NCI-H1417 (cell line): Measurements from ENCODE around the gene KCNJ18.
"Not testable (repeated sequence)": the region's sequence is repeated elsewhere in the genome, so short reads cannot be mapped to it uniquely, and the experiment has no call there.

Source experiments
- DNase-seq, 3 experiments: peaks; one replicate each; lab custom pipeline; 2025; lab: John Stamatoyannopoulos, UW

KCNJ18 gene

DNA sequence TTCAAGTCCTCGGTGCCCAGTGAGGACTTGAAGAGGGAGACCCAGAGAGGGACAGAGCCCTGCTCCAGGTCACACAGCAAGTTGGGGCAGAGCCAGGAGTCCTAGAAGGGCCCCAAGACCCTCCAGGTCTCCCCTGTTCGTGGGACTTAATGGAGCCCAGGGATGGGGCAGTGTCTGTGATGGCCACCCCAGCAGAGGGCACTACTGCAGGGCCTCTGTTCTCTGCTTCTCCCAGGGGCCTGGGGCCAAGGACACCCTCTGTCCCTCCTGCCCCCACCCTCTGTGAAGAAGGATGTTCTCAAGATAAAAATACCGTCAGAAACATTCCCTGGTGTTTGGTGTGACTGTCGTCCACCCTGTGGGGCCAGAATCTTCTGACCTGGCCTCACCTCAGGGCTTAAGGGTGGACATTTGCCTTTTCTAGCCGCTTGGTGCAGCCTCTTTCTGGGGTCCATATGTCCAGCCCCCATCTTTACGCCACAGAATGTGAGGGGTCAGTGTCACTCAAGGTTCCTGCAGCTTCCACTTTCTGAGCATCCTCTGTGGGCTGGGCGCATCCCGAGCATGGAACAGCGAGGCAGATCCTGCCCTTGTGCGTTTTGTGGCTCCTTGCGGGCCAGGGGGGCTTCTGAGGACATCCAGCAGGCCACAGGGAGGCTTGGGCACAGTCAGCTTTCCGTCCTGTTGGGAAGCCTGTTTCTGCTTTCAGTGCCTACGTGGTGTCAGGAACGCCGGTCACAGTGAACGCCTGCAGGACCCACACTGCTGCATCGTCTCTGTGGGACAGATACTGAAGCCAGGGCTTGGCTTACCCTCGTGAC is at the start of gene KCNJ18:
Gene KCNJ18, plus strand, starts transcription at position 641 of the 821 bp plus-strand sequence. CDS start 10,264 bp downstream, outside the sequence.
- not testable (repeated sequence) for DNase-seq

DNA sequence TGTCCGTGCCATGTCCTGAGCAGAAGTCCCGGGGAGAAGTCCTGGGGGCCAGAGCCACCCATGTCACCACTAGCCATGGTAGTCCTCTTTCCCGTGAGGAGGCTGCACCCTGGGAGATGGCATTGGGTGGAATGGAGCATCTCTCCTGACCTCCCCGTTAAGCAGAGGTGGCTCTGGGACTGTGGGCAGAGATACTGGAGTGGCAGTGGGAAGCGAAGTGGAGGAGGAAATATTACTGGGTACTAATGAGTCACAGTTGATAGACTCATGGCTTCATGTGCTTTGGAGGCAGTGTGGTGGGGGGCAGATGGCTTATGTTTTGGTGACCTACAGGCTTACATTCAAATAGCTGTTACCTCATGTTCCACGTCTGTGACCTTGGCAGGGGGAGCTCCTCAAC is 44.2 kb upstream of the KCNJ18 start:
- not testable (repeated sequence) for DNase-seq

DNA sequence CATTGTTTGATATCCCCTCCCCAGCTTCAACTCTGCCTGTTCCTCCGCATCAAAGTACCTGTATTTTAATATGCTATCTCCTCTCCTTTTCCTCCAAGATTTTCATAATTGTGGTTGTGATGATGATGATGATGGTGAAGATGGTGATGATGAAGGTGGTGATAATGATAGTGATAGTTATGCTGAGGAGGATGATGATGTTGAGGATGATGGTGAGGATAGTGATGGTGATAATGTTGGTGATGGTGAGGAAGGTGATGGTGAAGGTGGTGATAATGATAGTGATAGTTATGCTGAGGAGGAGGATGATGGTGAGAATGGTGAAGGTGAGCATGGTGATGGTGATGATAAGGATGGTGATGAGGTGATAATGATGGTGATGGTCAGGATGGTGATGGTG is 42.3 kb upstream of the KCNJ18 start:
- not testable (repeated sequence) for DNase-seq

DNA sequence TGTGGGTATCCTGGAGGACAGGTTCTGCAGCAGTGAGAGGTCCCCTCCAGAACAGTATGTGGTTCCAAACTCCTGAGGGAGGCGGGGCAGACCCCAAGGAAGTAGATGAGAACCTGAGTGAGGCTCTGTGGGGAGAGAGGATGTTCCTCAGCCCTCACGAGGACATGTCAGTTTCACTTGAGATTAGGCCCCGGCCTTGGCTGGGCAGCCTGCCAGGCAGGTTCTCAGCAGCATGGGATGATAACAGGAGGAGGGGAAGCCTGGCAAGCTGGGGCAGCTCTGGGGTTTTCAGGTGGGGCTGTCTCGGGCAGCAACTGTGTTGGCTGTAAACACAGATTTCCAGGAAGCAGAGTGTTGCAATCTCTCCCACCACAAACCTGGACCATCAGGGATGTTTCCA is 40.3 kb upstream of the KCNJ18 start:
- DNase-seq: not testable (repeated sequence)

DNA sequence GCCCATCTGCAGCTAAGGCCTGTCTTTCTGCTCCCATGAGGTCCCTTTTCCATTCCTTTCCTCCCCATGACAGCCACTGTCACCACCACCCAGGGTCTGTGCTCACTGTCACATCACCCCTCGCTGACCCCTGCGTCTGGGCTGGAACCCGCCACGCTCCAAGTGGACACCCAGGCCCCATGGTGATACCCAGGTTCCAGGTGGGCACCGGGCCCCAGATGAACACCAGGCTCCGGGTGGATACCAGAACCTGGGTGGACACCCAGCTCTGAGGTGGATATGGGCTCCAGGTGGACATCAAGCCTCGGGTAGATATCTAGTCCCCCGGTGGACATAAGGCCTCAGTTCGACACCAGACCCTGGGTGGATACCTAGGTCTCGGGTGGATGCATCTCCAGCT is 39.1 kb upstream of the KCNJ18 start:
- not testable (repeated sequence) for DNase-seq

DNA sequence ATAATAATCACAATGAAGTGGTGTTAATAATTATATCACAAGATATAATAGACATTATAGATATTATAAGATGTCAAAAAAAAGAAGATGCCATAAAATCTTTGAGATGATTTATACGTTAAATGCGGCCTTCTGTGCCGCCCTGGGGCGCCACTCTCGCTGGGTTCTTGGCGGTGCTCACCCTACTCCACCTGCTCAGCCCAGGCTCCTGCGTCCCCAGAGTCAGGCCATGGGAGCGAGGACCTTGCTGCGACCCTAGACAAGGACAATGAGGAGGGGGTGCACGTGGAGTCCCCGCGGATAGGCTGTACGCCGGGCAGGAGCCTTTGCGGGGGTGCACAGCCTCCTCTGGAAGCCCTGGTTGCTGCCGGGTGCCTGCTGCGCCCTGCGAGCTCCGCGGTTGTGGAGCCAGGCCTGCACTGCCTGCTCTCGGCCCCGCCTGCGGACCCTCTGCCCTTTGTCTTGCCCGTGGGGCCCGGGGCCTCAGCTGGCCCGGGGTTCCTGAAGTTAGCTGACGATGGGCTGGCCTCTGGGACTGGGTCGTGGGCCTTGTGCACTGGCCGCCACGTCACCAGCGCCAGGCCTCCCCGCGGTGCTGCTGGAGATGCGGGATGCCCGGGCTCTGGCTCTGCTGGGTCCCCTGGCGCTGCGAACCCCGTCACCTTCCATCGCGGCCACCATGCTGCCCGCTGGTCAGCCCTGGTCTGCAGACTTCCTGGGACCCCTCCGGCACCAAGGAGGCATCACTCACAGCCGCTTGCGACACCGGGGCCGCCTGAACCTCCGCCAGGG is 35.6 kb upstream of the KCNJ18 start:
- DNase-seq: not testable (repeated sequence)

DNA sequence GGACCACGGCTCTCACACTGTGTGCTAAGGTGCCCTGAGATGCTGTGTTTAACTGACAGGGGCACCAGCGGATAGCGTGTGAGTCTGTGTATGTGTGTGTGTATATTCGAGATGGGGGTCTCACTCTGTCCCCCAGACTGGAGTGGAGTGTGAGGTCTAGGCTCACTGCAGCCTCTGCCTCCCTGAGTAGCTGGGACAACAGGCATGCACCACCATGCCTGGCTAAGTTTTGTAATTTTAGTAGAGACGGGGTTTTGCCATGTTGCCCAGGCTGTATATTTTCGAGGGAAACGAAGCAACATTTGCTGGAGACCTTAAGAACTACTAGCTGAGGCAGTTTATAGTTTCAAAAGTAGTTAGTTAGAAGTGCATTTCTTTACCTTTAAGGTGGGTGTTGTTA is 32.7 kb upstream of the KCNJ18 start:
- DNase-seq: not testable (repeated sequence)

DNA sequence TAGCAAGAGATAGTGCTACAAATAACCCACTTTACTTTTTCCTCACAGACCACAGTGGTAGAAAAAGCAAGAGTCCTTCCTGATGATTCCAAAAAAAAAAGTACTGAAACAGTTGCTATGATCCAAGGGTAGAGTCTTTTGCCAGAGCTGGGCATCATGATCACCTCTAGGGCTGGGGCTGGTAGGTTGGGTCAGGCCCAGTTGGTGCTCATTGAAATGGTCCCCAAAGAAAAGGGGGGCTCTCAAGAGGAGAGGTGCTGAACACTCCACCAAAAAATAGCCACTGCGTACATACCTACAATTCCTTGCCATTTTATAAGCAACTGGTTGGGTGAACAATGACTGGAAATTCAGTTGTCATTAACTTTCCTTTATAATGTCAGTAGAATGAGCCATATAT is 30.9 kb upstream of the KCNJ18 start:
- DNase-seq: not testable (repeated sequence)

DNA sequence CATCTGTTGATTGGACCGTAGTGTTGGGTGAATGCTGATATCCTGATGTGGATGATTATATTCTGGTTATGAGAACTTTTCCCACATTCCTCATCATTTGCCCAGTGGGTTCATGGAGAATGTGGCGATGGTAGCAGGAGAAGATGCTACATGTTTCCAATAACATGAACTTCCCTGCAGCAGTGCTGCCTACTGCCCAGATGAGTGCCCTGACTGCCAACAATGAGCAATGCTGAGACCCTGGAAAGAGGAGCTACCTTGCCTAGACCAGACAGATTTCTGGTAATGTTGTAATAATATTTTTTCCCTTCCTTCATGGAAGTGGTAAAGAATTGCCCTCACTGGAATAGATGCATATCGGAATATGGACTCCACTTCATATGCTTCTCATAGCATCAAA is 29.2 kb upstream of the KCNJ18 start:
- not testable (repeated sequence) for DNase-seq

DNA sequence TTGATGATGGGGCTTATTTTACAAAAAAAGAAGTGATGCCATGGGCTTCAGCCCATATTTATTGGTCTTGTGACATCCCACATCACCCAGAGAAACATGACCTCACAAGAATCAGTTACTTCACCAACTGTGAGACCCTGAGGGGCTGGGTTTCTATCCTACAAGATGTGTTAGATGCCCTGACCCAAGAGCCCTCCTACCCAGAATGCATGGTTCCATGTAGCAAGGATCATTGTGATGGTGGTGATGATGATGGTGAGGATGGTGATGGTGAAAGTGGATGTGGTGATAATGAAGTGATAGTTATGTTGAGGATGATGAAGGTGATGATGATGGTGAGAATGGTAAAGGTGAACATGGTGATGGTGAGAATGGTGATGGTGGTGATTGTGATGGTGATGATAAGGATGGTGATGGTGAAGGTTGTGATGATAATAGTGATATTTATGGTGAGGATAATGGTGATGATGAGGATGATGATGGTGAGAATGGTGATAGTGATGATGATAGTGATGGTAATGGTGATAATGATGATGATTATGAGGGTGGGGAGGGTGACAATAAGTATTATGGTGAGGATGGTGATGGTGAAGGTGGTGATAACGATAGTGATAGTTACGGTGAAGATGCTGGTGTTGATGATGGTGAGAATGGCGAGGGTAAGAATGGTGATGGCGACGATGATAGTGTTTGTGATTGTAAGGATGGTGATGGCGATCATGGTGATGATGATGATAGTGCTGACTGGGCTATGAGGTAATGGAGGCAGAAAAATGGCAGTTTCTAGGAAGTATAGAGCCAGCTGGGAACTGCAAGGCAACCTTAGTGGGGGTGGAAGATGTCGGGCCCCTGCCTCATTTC is 28.5 kb upstream of the KCNJ18 start:
- DNase-seq: not testable (repeated sequence)

DNA sequence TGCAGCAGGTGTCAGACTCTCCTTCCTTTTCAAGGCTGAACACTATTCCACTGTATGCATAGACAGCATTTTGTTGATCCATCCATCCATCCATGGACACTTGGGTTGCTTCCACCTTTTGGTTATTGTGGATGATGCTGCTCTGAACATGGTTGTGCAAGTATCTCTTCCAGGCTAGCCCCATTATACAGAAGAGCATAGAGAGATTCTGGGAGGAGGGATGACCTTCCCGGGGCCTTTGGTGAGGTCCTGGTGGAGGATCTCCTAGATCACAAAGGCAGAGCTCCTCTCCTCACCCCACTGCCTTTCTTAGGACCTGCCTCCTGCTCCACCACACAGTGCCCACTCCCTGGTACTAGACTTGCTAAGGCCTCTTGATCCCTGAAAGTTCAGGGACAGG is 27.2 kb upstream of the KCNJ18 start:
- DNase-seq: not testable (repeated sequence)

DNA sequence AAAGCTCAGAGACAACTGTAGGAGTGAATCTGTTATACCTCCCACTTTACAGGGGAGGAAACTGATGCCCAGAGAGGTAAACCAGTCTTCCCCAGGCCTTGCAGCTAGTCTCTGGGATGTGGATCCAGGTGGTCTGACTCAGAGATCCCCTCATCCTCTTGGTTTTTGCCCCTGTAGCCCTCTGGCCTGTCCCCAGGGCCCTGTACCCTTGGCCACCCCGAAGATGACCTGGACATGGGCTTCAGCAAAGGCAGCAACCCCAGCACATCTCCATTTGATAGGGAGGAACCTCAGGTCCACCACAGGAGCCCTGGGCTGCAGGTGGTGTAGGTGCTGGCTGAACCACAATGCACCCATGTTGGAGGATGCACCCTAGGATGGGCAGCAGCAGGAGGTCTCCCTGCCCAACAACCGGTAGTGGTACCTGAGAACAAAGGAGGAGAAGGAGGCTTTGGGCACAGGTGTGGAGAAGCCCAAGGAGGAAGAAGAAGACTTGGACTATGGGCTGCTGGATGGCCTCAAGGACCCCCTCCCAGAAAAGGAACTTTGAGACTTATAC is 26.3 kb upstream of the KCNJ18 start:
- not testable (repeated sequence) for DNase-seq

DNA sequence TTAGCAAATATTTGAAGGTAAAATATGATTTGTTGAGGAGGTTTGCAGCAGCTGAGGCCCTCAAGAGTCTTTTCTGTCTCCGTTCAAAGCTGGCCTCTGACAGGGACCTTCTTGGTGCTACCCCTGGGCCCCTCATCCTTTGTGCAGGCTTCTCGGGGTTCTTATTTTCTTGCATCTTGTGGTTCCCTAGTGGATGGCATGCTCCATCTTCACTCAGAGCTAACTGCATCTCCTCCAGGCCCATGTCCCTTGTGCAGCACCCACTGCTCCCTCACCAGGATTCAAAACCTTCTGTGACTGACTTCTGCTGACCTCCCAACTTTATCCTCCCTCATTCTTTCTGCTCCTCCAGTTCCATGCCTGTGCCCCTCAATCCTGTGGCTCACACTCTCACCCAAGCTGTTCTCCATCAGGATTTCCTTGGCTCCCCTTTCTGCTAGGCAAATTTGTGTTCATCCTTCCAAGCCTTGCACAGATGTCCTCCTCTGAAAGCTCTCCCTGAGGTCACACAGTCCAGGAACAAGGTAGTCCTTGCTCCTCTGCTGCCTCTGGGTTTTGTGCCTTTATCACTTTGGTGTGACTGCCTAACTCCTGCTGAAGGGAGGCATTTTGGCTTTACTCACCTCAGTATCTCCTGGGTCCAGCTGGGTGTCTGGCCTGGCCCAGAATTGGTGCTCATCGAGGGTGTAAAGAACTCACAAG is 25.5 kb upstream of the KCNJ18 start:
- not testable (repeated sequence) for DNase-seq

DNA sequence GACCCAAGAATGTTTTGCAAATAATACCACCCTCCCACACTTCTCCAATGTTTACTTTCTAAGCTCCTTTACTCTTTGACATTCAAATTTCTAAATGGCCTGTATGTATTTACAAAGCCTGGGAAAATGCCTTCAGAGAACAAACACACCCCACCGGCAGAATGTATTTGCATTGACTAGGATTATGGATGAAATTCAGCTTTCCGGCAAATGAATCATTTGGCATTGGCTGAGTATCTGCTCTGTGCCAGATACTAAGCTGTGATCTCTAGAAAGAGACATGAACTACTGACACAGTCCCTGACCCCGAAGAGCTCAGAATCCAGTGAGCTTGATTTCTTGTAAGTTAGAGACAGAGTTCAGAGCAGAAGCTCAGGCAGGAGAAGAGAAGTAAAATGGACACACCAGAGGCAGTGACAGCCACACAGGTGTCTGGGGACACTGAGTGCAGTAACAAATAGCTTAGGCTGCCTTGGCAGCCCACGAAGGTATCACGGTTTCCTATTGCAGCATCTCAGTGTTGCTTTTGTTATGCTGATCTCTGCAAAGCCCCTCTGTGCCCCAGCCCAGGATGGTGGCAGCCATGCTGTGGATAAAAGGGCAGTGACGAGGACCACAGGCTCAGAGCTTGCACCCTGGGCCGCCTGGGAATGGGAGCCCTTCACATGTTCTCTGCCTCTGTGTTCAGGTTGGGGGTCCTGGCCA is 24.8 kb upstream of the KCNJ18 start:
- not testable (repeated sequence) for DNase-seq

DNA sequence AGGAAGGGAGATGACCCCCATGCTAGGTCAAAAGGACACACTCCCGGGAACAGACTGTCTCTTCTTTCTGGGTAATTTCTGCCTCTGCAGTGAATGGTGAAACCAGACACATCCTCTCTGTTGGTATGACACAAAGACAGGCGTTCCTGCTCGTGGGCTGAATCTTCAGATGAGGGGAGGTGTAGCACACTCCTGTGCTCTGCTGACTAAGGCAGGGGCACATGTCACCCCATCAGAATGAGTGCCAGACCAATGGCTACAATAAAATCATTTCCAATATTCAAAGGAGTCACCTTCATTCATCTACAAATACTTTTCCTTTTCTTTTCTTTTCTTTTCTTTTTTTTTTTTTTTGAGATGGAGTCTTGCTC is 24.2 kb upstream of the KCNJ18 start:
- DNase-seq: not testable (repeated sequence)

DNA sequence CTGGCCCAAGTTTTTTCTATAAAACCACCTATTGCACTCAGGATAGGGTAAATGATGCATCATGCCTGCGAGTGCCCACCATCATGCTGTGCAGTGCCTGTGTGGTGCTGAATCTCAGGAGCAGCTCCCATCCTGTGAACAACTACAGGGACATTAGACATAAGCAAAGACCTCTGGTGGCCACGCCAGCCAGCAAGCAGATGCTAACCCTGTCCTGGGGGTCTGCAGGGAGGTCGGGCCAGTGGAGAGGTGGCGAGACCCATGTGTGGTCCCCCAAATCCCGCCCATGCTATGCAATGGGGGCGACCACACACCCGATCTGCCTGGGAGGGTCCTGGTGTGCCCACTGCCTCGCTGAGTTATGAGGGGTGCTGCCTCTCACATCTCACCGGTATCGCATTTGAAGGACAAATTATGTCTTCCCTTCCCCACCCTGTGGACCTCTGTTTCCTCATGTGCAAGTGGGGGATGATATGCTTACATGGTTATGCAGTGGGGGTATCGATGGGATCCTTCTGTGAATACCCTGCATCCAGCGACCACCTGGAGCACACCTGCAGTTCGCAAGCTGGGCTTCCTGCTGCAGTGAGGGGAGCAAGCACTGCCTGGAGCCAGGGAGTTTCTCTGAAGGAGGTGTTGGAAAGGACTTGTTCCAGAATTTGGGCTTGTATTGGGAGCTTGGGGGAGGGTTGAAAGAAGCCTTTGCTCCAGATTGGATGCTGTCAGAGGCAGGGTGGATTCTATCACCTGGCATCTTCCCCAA is 23.4 kb upstream of the KCNJ18 start:
- not testable (repeated sequence) for DNase-seq

DNA sequence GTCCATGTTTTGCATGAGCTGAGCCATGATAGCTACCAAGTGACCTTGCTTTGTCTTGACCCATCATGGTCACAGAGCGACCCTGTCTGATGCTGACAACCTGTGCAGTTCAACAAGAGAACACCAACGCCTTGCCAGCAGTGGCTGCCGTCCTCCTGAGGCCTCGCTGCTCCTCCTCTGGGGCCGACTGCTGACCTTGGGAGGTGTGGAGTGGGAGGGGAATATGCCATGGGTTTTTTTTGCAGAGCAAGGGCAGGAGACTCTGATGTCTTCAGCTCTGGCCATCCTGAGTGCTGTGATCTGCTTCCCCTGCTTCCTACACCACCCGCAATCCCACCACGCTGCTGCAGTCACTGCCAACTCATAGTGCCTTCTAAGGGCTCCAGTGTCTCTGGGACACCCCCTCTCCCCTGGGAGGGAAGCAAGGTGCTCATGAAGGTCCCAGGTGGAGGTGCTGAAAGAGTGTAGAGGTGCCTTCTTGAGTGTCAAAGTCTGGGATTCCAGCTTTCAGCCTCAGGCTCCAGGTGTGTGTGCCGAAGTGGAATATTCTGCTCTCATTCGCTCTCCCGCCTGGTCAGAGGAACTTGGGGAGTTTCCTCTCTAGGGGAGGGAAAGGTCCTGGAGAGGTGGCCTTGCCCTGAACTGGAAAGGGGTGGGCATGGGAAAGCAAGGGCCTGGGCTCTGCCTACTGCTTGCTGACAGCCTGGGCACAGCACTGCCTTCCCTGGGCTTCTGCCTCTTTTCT is 22.5 kb upstream of the KCNJ18 start:
- not testable (repeated sequence) for DNase-seq

DNA sequence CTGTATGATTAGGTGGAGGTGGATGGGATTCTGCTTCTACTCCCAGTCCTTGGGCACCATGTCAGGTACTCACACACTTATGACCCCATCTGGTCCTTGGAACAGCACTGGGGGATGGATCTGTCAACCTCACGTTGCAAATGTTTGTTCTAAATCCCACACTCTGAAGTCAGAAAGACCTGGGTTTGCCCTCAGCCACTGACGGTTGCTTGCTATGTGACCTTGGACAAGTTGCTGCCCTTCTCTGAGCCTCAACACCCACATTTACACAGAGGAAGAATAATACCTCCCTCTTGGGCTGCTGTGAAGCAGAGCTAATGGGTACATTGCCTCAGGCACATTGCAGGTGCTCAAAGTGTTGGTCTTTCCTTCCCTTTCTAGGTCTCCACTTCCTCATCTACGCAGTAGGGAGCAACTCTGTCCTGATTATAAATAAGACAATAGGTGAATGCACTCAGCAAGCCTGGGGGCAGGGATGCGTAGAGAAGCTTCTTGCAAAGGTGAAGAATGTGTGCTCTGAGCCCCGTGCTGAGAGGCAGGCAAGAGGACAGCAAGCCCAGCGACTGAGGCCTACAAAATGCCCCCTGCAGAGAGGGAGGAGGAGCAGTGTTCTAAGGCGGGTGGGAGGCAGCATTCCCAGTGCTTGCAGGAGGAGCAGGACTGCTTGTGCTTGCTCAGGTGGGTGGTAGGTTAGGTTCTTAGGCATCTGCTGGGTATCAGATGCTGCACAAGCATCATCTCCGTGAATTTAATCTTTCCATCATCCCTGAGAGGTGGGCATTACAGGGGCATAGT is 21.8 kb upstream of the KCNJ18 start:
- DNase-seq: peak in 1 of 3 experiments; percentile 6
